ENCODE data around the gene ERMP1.

DNA sequence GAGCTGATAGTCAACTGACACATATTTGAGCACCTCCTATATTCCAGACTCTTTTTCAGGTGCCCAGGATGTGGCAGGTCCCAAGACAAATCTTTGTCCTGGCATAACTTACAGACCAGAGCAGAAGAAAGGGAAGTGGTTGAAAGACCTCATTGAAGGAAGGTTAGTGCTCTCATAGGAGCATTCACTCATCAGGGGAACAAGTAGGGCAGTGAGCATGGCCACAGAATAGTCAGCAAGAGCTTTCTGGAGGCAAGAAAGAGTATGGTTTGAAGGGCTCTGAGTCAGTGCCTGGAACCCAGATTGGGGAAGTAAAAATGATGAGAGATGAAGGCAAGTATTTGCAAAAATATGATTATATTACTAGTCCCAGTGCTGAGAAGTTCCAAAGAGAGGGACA lies 25.0 kb upstream of the ERMP1 start:
- TF ChIP-seq, protein P1, sequence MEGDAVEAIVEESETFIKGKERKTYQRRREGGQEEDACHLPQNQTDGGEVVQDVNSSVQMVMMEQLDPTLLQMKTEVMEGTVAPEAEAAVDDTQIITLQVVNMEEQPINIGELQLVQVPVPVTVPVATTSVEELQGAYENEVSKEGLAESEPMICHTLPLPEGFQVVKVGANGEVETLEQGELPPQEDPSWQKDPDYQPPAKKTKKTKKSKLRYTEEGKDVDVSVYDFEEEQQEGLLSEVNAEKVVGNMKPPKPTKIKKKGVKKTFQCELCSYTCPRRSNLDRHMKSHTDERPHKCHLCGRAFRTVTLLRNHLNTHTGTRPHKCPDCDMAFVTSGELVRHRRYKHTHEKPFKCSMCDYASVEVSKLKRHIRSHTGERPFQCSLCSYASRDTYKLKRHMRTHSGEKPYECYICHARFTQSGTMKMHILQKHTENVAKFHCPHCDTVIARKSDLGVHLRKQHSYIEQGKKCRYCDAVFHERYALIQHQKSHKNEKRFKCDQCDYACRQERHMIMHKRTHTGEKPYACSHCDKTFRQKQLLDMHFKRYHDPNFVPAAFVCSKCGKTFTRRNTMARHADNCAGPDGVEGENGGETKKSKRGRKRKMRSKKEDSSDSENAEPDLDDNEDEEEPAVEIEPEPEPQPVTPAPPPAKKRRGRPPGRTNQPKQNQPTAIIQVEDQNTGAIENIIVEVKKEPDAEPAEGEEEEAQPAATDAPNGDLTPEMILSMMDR (IDR thresholded peaks at IDR 0.05; ENCODE audit: low read depth, low read length), result no peak
- no peak for TF ChIP-seq EZH2phosphoT487 (IDR thresholded peaks at IDR 0.05; ENCODE audit: low read depth)

Data from OCI-LY3 (cell line).